COLO829 (cell line): ENCODE data around the gene CSN3.

Experiments used
- DNase-seq: peaks from one replicate; pipeline ENCODE4 v3.0.0; 2012; ENCODE audit warnings: low spot score

Gene CSN3

DNA sequence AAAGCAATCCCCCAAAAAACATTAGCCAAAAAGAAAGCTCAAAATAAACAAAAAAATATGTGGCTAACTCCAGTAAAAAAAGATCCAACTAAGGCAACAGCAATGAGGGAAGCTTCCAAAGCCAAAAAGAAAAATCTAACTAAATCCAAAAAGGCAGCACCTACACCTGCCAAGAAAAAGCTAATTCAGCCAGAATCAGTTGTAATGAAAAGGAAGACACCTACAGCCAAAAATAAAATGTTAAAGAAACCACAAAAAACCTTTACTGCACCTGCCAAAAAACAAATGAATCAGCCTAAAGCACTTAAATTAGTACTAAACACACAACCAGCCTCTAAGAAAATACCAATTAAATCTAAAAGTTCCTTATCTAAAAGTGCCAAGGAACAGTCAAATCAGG lies 55.2 kb downstream of the CSN3 start:
- no peak for DNase-seq

DNA sequence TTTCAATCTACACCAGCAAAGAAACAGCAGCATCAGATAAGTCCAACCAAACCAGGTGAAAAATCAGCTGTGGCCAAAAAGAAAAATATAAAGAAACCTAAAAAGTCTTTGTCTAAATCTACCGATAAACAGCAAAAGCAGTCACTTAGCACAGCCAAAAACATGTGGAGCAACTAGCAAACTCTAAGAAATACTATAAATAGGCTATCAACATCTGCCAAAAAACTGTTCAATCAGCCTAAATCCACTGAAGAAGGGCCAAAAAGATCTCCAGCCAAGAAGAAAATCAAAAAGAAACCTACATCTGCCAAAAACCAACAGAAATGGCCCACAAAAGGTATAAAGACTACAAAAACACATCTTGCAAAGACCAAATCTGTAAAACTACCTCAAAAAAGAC lies 55.7 kb downstream of the CSN3 start:
- no peak for DNase-seq

DNA sequence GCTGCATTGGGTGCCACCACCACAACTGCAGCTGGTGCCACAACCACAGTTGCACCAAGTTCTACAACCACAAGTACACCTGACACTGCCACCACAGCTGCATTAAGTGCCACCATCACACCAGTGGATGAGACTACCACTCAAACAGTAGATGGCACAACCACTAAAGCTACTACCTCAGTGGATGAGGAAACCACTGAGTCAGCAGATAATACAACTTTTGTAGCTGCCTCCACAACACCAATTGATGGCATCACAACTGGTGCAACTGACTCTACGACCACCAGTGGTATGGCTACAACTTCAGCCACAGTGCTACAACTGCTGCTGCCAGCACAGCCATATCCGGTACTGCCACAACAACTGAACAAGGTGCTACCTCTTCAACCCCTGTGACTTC lies 57.2 kb downstream of the CSN3 start:
- DNase-seq: no peak

DNA sequence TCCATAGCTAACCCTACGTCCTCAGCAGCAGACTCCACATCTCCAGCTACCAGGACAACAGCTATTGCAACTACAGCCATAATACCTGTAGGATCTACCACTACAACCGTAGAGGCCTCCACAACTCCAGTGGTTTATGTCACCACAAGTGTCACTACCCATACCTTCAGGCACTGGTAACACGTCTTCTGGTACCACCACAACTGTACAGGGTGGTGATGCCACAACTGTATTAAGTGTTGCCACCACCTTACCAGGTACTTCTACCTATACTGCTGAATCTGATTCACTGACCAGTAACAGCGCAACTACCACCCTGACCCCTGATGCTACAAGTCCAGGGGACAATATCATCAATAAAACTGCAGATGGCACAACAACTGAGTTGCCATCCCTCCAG lies 57.8 kb downstream of the CSN3 start:
- DNase-seq: no peak
